Measurements from ENCODE around the gene TRPM3.

TRPM3 gene

GRCh38 chr9:71010258-71010657 lies 111.2 kb downstream of the TRPM3 start:
- H3K4me3 ChIP-seq (ENCODE audit: low read depth, low read length) = no peak overlapping the region
- TF ChIP-seq, protein P1, sequence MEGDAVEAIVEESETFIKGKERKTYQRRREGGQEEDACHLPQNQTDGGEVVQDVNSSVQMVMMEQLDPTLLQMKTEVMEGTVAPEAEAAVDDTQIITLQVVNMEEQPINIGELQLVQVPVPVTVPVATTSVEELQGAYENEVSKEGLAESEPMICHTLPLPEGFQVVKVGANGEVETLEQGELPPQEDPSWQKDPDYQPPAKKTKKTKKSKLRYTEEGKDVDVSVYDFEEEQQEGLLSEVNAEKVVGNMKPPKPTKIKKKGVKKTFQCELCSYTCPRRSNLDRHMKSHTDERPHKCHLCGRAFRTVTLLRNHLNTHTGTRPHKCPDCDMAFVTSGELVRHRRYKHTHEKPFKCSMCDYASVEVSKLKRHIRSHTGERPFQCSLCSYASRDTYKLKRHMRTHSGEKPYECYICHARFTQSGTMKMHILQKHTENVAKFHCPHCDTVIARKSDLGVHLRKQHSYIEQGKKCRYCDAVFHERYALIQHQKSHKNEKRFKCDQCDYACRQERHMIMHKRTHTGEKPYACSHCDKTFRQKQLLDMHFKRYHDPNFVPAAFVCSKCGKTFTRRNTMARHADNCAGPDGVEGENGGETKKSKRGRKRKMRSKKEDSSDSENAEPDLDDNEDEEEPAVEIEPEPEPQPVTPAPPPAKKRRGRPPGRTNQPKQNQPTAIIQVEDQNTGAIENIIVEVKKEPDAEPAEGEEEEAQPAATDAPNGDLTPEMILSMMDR (IDR thresholded peaks at IDR 0.05; ENCODE audit: borderline replicate concordance, insufficient read depth, low read depth, low read length) = no peak

DNA sequence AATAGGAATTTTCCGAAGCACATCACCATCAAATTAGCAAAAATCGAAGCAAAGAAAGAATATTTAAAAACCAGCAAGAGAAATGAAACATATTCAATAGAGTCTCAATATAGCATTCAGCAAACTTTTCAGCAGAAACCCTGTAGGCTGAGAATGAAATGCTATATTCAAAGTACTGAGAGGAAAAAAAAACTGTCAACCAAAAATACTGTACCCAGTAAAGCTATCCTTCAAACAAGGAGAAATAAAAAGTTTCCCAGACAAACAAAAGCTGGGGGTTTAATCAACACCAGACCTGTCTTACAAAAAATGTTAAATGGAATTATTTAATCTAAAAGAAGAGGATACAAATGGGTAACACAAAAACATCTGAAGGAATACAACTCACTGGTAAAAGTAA lies 116.0 kb downstream of the TRPM3 start:
- TF ChIP-seq, protein P1 (IDR thresholded peaks at IDR 0.05; ENCODE audit: borderline replicate concordance, insufficient read depth, low read depth, low read length) = no peak
- no peak overlapping the region for H3K4me3 ChIP-seq (ENCODE audit: low read depth, low read length)

DNA sequence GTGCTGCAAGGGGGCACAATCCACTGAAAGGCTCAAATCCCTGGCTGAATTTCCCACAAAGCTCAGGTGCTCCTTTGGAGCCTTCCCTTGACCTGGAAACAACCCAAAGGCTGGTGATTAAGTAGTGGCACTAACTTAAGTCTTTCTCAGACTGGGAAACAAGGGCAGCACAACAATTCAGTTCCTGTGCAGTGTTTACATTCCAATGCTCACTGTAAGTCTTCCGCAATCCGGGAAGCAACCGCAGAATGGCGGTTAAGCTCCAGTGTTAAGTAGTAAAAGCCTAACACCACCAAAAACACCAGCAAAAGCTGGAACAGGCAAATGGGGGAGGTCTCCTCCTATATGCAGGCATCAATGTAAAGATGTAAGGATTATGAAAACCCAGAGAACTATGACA lies 117.2 kb downstream of the TRPM3 start:
- TF ChIP-seq, protein P1 (IDR thresholded peaks at IDR 0.05; ENCODE audit: borderline replicate concordance, insufficient read depth, low read depth, low read length) = no peak

GRCh38 chr9:71003346-71003745 lies 118.1 kb downstream of the TRPM3 start:
- H3K4me3 ChIP-seq (ENCODE audit: low read depth, low read length) = no peak overlapping the region
- TF ChIP-seq, protein P1 (IDR thresholded peaks at IDR 0.05; ENCODE audit: borderline replicate concordance, insufficient read depth, low read depth, low read length) = no peak

More for the DNA sequence above, 117.2 kb downstream of the TRPM3 start:
- no peak overlapping the region for H3K4me3 ChIP-seq (ENCODE audit: low read depth, low read length)

DNA sequence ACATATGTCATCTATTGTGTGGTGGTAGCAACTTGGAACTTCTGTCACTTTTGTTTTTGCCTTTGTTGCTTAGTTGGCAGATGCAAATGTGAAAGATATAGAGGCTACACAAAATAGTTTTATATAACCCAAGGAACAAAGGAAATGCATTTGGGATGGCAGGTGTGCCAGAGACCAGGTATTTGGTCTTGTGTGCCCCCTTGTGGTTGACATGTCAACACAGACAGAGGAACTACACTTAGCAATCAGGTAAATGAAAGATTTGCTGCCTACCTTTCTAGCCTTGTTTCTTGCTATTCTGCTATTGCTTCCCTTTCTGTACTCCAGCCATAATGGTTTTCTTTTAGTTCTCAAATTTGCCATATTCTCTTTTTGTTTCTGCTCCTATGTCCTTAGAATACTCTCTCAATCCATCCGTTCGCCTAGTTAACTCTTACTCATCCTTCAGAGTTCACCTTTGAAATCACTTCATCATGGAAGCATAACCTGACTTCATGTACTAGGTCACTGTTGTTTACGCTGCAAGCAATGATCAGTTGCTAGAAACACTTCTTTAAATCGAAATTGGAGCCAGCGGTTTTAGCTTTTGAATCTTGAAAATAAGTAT lies 119.5 kb downstream of the TRPM3 start:
- H3K4me3 ChIP-seq (ENCODE audit: low read depth, low read length) = no peak overlapping the region
- TF ChIP-seq, protein P1 (IDR thresholded peaks at IDR 0.05; ENCODE audit: borderline replicate concordance, insufficient read depth, low read depth, low read length) = peak; percentile 57

- TF ChIP-seq, protein P1 (IDR thresholded peaks at IDR 0.05; ENCODE audit: borderline replicate concordance, insufficient read depth, low read depth, low read length) = no peak
- no peak overlapping the region for H3K4me3 ChIP-seq (ENCODE audit: low read depth, low read length)
Observed at GRCh38 chr9:70998962-70999361, 122.5 kb downstream of the TRPM3 start.

DNA sequence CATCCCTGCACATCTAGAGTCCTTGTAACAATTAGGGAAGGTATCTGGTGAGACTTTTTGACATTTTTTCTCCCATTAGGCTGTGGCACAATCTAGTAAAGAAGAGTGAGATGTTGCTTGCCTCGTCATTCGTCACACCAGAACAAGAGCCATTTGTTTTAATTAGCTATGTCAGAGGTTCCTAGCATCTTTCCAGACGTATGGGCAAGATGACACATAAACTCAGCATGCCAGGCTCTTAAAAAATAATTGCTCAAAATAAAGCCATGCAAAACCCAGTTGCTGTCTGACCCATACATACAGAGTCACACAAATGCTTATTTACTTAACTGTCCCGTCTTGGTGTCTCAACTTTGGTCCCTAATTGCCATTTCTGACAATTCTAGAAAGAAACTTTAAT lies 125.9 kb downstream of the TRPM3 start:
- no peak overlapping the region for H3K4me3 ChIP-seq (ENCODE audit: low read depth, low read length)
- TF ChIP-seq, protein P1 (IDR thresholded peaks at IDR 0.05; ENCODE audit: borderline replicate concordance, insufficient read depth, low read depth, low read length) = no peak
